IMR-90 (cell line): ENCODE data around the gene DPCD. TPM values are rescaled to one million over a fixed set of nuclear protein-coding genes. Genes with fewer than 3 reads are reported as not detected.

ENCODE experiments used
- ATAC-seq: fragments of 200-7000 bp; cut with Tn5 transposase; 2 replicates; pipeline ENCODE4 v1.9.1; 2020; ENCODE audit warnings: low read depth, mild to moderate bottlenecking, moderate library complexity
- BruUV-seq: library from RNA; stranded (reverse); fragments of 400-500 nt; replicated peaks from 2 replicates; lab custom pipeline; 2021; lab: Mats Ljungman, UMichigan
- CTCF ChIA-PET: fragments of 300-600 bp; formaldehyde crosslinking; extraction: SDS; loops from one replicate; lab custom pipeline; 2021; ENCODE audit warnings: antibody characterized with exemption; lab: Yijun Ruan, JAX
- POLR2A ChIA-PET: fragments of 300-600 bp; sonication (Branson Sonifier 250); formaldehyde crosslinking; loops from one replicate; lab custom pipeline; 2022; ENCODE audit warnings: antibody characterized with exemption; ENCODE audit not compliant: unreplicated experiment; lab: Charles Lee
- DNase-seq: peaks from one replicate; pipeline ENCODE4 v3.0.0; 2013
- H2AFZ ChIP-seq: replicated peaks from 2 replicates; pipeline ENCODE3; 2013; ENCODE audit warnings: low read length, mild to moderate bottlenecking; ENCODE audit not compliant: poor library complexity
- H2AK5ac ChIP-seq: 2 replicates; pipeline ENCODE4 v1.6.1; 2013; ENCODE audit warnings: low read depth, low read length, inconsistent platforms
- H2AK9ac ChIP-seq: replicated peaks from 2 replicates; pipeline ENCODE3; 2013; ENCODE audit warnings: mild to moderate bottlenecking, low read depth, low read length, moderate library complexity; ENCODE audit not compliant: poor library complexity
- H2BK120ac ChIP-seq: 2 replicates; pipeline ENCODE4 v1.6.1; 2013; ENCODE audit warnings: low read depth, low read length, inconsistent platforms
- H2BK15ac ChIP-seq: 3 replicates; pipeline ENCODE4 v1.6.1; 2013; ENCODE audit warnings: low read depth, low read length, inconsistent platforms
- H2BK20ac ChIP-seq: 2 replicates; pipeline ENCODE4 v1.6.1; 2013; ENCODE audit warnings: low read depth, mild to moderate bottlenecking, inconsistent platforms, low read length, moderate library complexity
- H2BK5ac ChIP-seq: 2 replicates; pipeline ENCODE4 v1.6.1; 2013; ENCODE audit warnings: mild to moderate bottlenecking, low read depth, low read length, inconsistent platforms; ENCODE audit not compliant: poor library complexity, severe bottlenecking
- H3K14ac ChIP-seq: replicated peaks from 2 replicates; pipeline ENCODE4 v1.6.1; 2013; ENCODE audit warnings: low read depth, low read length, inconsistent platforms
- H3K18ac ChIP-seq: 2 replicates; pipeline ENCODE4 v1.6.1; 2013; ENCODE audit warnings: low read depth, low read length, control low read depth
- H3K23ac ChIP-seq: 2 replicates; pipeline ENCODE4 v1.6.1; 2013; ENCODE audit warnings: low read depth, low read length, inconsistent platforms
- H3K27ac ChIP-seq: 2 replicates; pipeline ENCODE4 v1.5.1; 2013; ENCODE audit warnings: mild to moderate bottlenecking, control low read depth, low read length; ENCODE audit not compliant: insufficient read depth
- H3K27me3 ChIP-seq: 2 replicates; pipeline ENCODE4 v1.6.1; 2013; ENCODE audit warnings: low read length; ENCODE audit not compliant: control insufficient read depth, insufficient read depth
- H3K36me3 ChIP-seq: 2 replicates; pipeline ENCODE4 v1.6.1; 2013; ENCODE audit warnings: low read length, mixed read lengths; ENCODE audit not compliant: control insufficient read depth, insufficient read depth
- H3K4ac ChIP-seq: 2 replicates; pipeline ENCODE4 v1.6.1; 2013; ENCODE audit warnings: low read depth, low read length, inconsistent platforms
- H3K4me1 ChIP-seq: 2 replicates; pipeline ENCODE4 v1.6.1; 2013; ENCODE audit warnings: low read length, mixed read lengths; ENCODE audit not compliant: control insufficient read depth, insufficient read depth
- H3K4me2 ChIP-seq: 2 replicates; pipeline ENCODE4 v1.6.1; 2013; ENCODE audit warnings: low read depth, mild to moderate bottlenecking, control low read depth, low read length, moderate library complexity
- H3K4me3 ChIP-seq: 2 replicates; pipeline ENCODE4 v1.5.1; 2013; ENCODE audit warnings: low read depth, mild to moderate bottlenecking, control low read depth, low read length, moderate library complexity; ENCODE audit not compliant: insufficient read depth
- H3K56ac ChIP-seq: 2 replicates; pipeline ENCODE4 v1.6.1; 2013; ENCODE audit warnings: low read length, inconsistent platforms; ENCODE audit not compliant: insufficient read depth; ENCODE audit errors: extremely low read depth
- H3K79me1 ChIP-seq, 2 experiments: 2 replicates each; pipeline ENCODE4 v1.6.1; 2013; ENCODE audit warnings: low read length in 2 of 2, inconsistent platforms in 1 of 2, low read depth in 1 of 2
- H3K9ac ChIP-seq: 2 replicates; pipeline ENCODE4 v1.6.1; 2013; ENCODE audit warnings: low read depth, low read length, control low read depth
- H3K9me1 ChIP-seq: 2 replicates; pipeline ENCODE4 v1.6.1; 2013; ENCODE audit warnings: low read length, inconsistent platforms; ENCODE audit not compliant: insufficient read depth
- H3K9me3 ChIP-seq: 2 replicates; pipeline ENCODE4 v1.6.1; 2013; ENCODE audit warnings: low read length; ENCODE audit not compliant: control insufficient read depth, insufficient read depth
- H4K20me1 ChIP-seq: 2 replicates; pipeline ENCODE4 v1.6.1; 2013; ENCODE audit warnings: low read length, inconsistent platforms; ENCODE audit not compliant: insufficient read depth
- H4K5ac ChIP-seq: 2 replicates; pipeline ENCODE4 v1.6.1; 2013; ENCODE audit warnings: mild to moderate bottlenecking, low read depth, low read length, control low read depth
- H4K8ac ChIP-seq, 2 experiments: 2 replicates each; pipeline ENCODE4 v1.6.1; 2013; ENCODE audit warnings: low read depth in 2 of 2, low read length in 2 of 2, control low read depth in 1 of 2, inconsistent platforms in 1 of 2
- H4K91ac ChIP-seq: 2 replicates; pipeline ENCODE4 v1.6.1; 2013; ENCODE audit warnings: low read depth, low read length, inconsistent platforms; ENCODE audit not compliant: insufficient read depth
- CEBPB ChIP-seq: IDR thresholded peaks from 2 replicates; pipeline ENCODE4 v1.6.1; 2012; ENCODE audit warnings: low read depth, low read length, improper control_type of control experiment
- NFE2L2 ChIP-seq: fragments of 150-350 bp; IDR thresholded peaks from 2 replicates; pipeline ENCODE4 v1.6.1; 2016; ENCODE audit warnings: low read depth, mild to moderate bottlenecking, low read length
- WGBS, 2 experiments: methylation state at CpG; one replicate each; pipeline versions ENCODE4 v1.1.5 to v1.1.7; 2013; ENCODE audit warnings: missing lambda C conversion rate in 2 of 2; ENCODE audit not compliant: insufficient read length in 1 of 2; ENCODE audit errors: extremely low coverage in 2 of 2; 5-methylcytosine and 5-hydroxymethylcytosine counted together
- dilution Hi-C: fragments of 300-500 bp; cut with HindIII; formaldehyde crosslinking; loops from one replicate; pipeline ENCODE4 v1.14.3; 2018; ENCODE audit warnings: low sequenced_read_pairs; ENCODE audit not compliant: unreplicated experiment
- in situ Hi-C: fragments of 300-500 bp; cut with MboI; formaldehyde crosslinking; loops from 3 replicates; pipeline ENCODE4 v1.14.3; 2019; ENCODE audit warnings: low sequenced_read_pairs, inconsistent platforms, mixed read lengths
- intact Hi-C: fragments of 100-400 bp; cut with micrococcal nuclease; formaldehyde crosslinking; loops from 2 replicates; pipeline ENCODE4 v1.10.0; 2022
- polyA plus RNA-seq, 3 experiments: library from polyadenylated mRNA; depleted of rRNA; stranded (reverse); fragments of >200 nt; gene quantifications; 2 replicates each; pipeline ENCODE4 v1.2.3, GENCODE V29; 2012; ENCODE audit warnings: low replicate concordance in 1 of 3
- total RNA-seq: library from RNA; depleted of rRNA; stranded (reverse); fragments of >200 nt; gene quantifications from 2 replicates; pipeline ENCODE4 v1.2.3, GENCODE V29; 2012

DPCD gene
- total and polyA plus RNA-seq, 2 of the 4 experiments (the other 2 are of a cell fraction), result 59.1 to 73.7 TPM

DNA sequence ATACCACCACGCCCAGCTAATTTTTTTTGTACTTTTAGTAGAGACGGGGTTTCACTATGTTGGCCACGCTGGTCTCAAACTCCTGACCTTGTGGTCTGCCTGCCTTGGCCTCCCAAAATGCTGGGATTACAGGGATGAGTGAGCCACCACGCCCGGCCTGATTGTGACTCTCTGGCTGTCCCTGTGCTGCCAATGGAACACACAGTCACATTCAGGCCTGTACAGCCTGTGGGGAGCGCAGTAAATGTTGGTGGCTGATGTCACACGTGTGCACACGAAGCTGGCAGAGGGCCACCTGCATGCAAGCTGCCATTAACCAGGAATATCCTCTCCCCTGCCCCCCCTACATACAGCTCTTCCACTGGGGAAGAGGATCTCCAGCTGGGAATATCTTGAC, 22.2 kb upstream of the DPCD start:
- no peak for DNase-seq
- in situ Hi-C loops (no loop called here), intact Hi-C loops (no loop called here), dilution Hi-C loops (no loop called here)
- Histone ChIP-seq H3K9me3 (no peaks in the 10 kb centered on the region), H3K56ac (no peak overlapping the region), H2AFZ (peak overlapping the region; percentile 82), H3K36me3 (no peaks in the 10 kb centered on the region), H4K8ac (no peak overlapping the region), H3K27ac (no peak overlapping the region), H4K91ac (no peak overlapping the region), H4K5ac (no peak overlapping the region), H2BK20ac (no peak overlapping the region), H2AK9ac (no peak overlapping the region), H2BK15ac (no peak overlapping the region), H3K4ac (no peak overlapping the region), H4K20me1 (no peaks in the 10 kb centered on the region), H3K18ac (no peak overlapping the region), H3K9ac (no peak overlapping the region), H3K23ac (peak overlapping the region; percentile 59; the same call in 1 of the 2 replicates), H2BK5ac (no peak overlapping the region), H3K79me1 (no peaks in the 10 kb centered on the region), H3K14ac (no peak overlapping the region), H3K4me1 (peaks cover 6% of the 10 kb centered on the region), H3K4me3 (no peak overlapping the region), H3K4me2 (no peak overlapping the region), H3K9me1 (peaks cover 2% of the 10 kb centered on the region), H2BK120ac (no peak overlapping the region), H2AK5ac (no peak overlapping the region), H3K27me3 (peaks cover 46% of the 10 kb centered on the region)
- no TSS peak for BruUV-seq
- ChIA-PET CTCF (interaction anchor here (0.5 kb wide), 1 partner anchor 351 kb away, joined by 3 read pairs; no protein-coding TSS in a partner anchor), POLR2A (no interaction called here)
- TF ChIP-seq CEBPB (no peak), NFE2L2 (no peak)
- 83% methylated on average over 2 of the region's 8 CpGs; no CpG with 5 or more reads in 1 of the 2 experiments for WGBS, 2 experiments
- ATAC-seq, result no peak
